ENCODE data around the gene STK32B. TPM values are rescaled to one million over a fixed set of nuclear protein-coding genes. Genes with fewer than 3 reads are reported as not detected.

STK32B gene
- total RNA-seq, 1 experiment from 2014 or later: 11.6 TPM

DNA sequence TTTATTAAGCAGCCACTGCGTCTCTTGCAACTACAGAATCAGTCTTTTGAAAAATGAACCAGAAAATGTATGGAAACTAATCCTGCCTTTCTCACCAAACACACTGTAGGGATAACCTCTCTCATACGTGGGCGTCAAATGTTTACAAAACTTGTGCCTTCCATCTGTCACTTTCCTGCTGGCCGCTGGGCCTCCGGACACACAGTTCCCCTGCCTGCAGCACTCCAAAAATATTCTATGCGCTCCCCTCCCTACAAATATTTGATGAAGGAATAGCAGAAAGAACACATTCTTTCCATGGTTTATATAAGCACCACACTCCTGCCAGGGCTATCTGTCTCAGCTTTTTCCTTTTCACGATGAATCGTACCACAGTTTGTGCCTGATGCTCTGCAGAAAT, 17.1 kb upstream of the STK32B start:
- TF ChIP-seq TCF7L2 (IDR thresholded peaks at IDR 0.05; ENCODE audit: low read depth, low read length): no peak
- no peak for TF ChIP-seq POLR2AphosphoS5 (IDR thresholded peaks at IDR 0.05; ENCODE audit: low read depth, low read length)
- TF ChIP-seq, protein P1, sequence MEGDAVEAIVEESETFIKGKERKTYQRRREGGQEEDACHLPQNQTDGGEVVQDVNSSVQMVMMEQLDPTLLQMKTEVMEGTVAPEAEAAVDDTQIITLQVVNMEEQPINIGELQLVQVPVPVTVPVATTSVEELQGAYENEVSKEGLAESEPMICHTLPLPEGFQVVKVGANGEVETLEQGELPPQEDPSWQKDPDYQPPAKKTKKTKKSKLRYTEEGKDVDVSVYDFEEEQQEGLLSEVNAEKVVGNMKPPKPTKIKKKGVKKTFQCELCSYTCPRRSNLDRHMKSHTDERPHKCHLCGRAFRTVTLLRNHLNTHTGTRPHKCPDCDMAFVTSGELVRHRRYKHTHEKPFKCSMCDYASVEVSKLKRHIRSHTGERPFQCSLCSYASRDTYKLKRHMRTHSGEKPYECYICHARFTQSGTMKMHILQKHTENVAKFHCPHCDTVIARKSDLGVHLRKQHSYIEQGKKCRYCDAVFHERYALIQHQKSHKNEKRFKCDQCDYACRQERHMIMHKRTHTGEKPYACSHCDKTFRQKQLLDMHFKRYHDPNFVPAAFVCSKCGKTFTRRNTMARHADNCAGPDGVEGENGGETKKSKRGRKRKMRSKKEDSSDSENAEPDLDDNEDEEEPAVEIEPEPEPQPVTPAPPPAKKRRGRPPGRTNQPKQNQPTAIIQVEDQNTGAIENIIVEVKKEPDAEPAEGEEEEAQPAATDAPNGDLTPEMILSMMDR (IDR thresholded peaks at IDR 0.05): no peak
- TF ChIP-seq, protein P2, sequence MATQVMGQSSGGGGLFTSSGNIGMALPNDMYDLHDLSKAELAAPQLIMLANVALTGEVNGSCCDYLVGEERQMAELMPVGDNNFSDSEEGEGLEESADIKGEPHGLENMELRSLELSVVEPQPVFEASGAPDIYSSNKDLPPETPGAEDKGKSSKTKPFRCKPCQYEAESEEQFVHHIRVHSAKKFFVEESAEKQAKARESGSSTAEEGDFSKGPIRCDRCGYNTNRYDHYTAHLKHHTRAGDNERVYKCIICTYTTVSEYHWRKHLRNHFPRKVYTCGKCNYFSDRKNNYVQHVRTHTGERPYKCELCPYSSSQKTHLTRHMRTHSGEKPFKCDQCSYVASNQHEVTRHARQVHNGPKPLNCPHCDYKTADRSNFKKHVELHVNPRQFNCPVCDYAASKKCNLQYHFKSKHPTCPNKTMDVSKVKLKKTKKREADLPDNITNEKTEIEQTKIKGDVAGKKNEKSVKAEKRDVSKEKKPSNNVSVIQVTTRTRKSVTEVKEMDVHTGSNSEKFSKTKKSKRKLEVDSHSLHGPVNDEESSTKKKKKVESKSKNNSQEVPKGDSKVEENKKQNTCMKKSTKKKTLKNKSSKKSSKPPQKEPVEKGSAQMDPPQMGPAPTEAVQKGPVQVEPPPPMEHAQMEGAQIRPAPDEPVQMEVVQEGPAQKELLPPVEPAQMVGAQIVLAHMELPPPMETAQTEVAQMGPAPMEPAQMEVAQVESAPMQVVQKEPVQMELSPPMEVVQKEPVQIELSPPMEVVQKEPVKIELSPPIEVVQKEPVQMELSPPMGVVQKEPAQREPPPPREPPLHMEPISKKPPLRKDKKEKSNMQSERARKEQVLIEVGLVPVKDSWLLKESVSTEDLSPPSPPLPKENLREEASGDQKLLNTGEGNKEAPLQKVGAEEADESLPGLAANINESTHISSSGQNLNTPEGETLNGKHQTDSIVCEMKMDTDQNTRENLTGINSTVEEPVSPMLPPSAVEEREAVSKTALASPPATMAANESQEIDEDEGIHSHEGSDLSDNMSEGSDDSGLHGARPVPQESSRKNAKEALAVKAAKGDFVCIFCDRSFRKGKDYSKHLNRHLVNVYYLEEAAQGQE (IDR thresholded peaks at IDR 0.05; ENCODE audit: insufficient read depth in 1 of 2, low read depth in 2 of 2, low read length in 1 of 2): no peak
- no peak for TF ChIP-seq SIN3A (IDR thresholded peaks at IDR 0.05; ENCODE audit: borderline replicate concordance, insufficient read depth, low read depth, low read length)
- CTCF ChIA-PET: no interaction called here
- H3K9me3 ChIP-seq (ENCODE audit: control insufficient read depth, insufficient read depth, low read depth, low read length): no peaks in the 10 kb centered on the region
- no peaks in the 10 kb centered on the region for H3K27me3 ChIP-seq (ENCODE audit: control insufficient read depth, insufficient read depth, low read length)
- no peak overlapping the region for H3K27ac ChIP-seq (ENCODE audit: low read length)
- no peak overlapping the region for H3K4me3 ChIP-seq (ENCODE audit: low read depth in 2 of 2, low read length in 2 of 2)
- no peak for DNase-seq (ENCODE audit: low read depth, low spot score)
- POLR2A ChIA-PET: no interaction called here
- ATAC-seq: no peak
- H3K4me1 ChIP-seq (ENCODE audit: control insufficient read depth, insufficient read depth, low read length): peaks cover 14% of the 10 kb centered on the region
- BruUV-seq (replicated peaks): no TSS peak
- H3K36me3 ChIP-seq (ENCODE audit: control insufficient read depth, insufficient read depth, low read length): no peaks in the 10 kb centered on the region
- in situ Hi-C loops (cut with HindIII; ENCODE audit: low pct_unique_long_range_greater_than_20kb, low sequenced_read_pairs): no loop called here
- intact Hi-C loops (cut with micrococcal nuclease; ENCODE audit: unreplicated experiment): no loop called here

DNA sequence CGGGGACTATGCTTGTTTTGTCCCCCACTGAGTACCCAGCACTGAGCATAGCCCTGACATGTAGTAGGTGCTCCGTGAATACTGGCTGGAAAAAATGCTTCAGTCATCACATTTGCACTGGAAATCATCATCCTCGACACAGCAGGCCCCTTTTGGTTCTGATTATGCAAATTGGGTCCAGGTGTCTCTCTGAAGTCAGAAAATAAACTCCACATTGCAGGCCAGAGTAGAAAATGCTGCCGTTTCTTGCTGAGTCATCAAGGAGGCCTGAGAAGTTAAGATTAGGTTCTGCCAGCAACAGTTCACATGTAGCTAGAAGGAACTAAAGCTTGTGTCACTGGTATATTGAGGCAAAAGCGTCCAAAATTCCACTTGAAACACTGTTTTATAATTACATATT, 15.0 kb upstream of the STK32B start:
- intact Hi-C loops (cut with micrococcal nuclease; ENCODE audit: unreplicated experiment): no loop called here

More for the DNA sequence above, 15.0 kb upstream of the STK32B start:
- BruUV-seq (replicated peaks): no TSS peak
- H3K36me3 ChIP-seq (ENCODE audit: control insufficient read depth, insufficient read depth, low read length): no peaks in the 10 kb centered on the region
- H3K27me3 ChIP-seq (ENCODE audit: control insufficient read depth, insufficient read depth, low read length): no peaks in the 10 kb centered on the region
- ChIA-PET POLR2A (interaction anchor here (0.6 kb wide), 1 partner anchor 50 kb away, joined by 11 read pairs; no protein-coding TSS in a partner anchor), CTCF (interaction anchor here (0.6 kb wide), 1 partner anchor 425 kb away, joined by 4 read pairs; no protein-coding TSS in a partner anchor)
- peak overlapping the region; percentile 1; the same call in 1 of the 2 replicates for H3K27ac ChIP-seq (ENCODE audit: low read length)
- ATAC-seq: no peak
- DNase-seq (ENCODE audit: low read depth, low spot score): no peak
- H3K4me3 ChIP-seq (ENCODE audit: low read depth in 2 of 2, low read length in 2 of 2): no peak overlapping the region
- peaks cover 14% of the 10 kb centered on the region for H3K4me1 ChIP-seq (ENCODE audit: control insufficient read depth, insufficient read depth, low read length)
- in situ Hi-C loops (cut with HindIII; ENCODE audit: low pct_unique_long_range_greater_than_20kb, low sequenced_read_pairs): no loop called here
- H3K9me3 ChIP-seq (ENCODE audit: control insufficient read depth, insufficient read depth, low read depth, low read length): no peaks in the 10 kb centered on the region
- TF ChIP-seq, protein P2 (IDR thresholded peaks at IDR 0.05; ENCODE audit: insufficient read depth in 1 of 2, low read depth in 2 of 2, low read length in 1 of 2): no peak
- no peak for TF ChIP-seq POLR2AphosphoS5 (IDR thresholded peaks at IDR 0.05; ENCODE audit: low read depth, low read length)
- TF ChIP-seq TCF7L2 (IDR thresholded peaks at IDR 0.05; ENCODE audit: low read depth, low read length): no peak
- TF ChIP-seq SIN3A (IDR thresholded peaks at IDR 0.05; ENCODE audit: borderline replicate concordance, insufficient read depth, low read depth, low read length): no peak
- TF ChIP-seq, protein P1 (IDR thresholded peaks at IDR 0.05): no peak

Measured in Panc1 (cell line).